ENCODE data around the gene ARID4A.
"Not testable (repeated sequence)": the region's sequence is repeated elsewhere in the genome, so short reads cannot be mapped to it uniquely, and the experiment has no call there.

ARID4A gene

GRCh38 chr14:58296726-58297125, 1.6 kb upstream of the ARID4A start:
- DNase-seq = no peak

- no peak for DNase-seq
Observed at GRCh38 chr14:58297412-58297761, 968 bp upstream of the ARID4A start.

GRCh38 chr14:58297762-58298476, 436 bp upstream of the ARID4A start:
- peak; percentile 95 for DNase-seq

- DNase-seq = no peak
Observed at GRCh38 chr14:58299401-58300330, 1.3 kb downstream of the ARID4A start.

- DNase-seq = no peak
Observed at GRCh38 chr14:58301416-58301815, 3.1 kb downstream of the ARID4A start.

- DNase-seq = no peak
Observed at GRCh38 chr14:58305730-58306129, 7.4 kb downstream of the ARID4A start.

- DNase-seq = no peak
Observed at GRCh38 chr14:58307597-58308316, 9.4 kb downstream of the ARID4A start.

- DNase-seq = no peak
Observed at GRCh38 chr14:58309086-58309485, 10.7 kb downstream of the ARID4A start.

GRCh38 chr14:58313699-58314098, 15.3 kb downstream of the ARID4A start:
- no peak for DNase-seq

- no peak for DNase-seq
Observed at GRCh38 chr14:58315606-58316005, 17.3 kb downstream of the ARID4A start.

- DNase-seq = no peak
Observed at GRCh38 chr14:58327019-58327418, 28.7 kb downstream of the ARID4A start.

- DNase-seq = peak; percentile 66
Observed at GRCh38 chr14:58331111-58331510, 32.8 kb downstream of the ARID4A start.

GRCh38 chr14:58332561-58332960, 34.2 kb downstream of the ARID4A start:
- no peak for DNase-seq

- DNase-seq = not testable (repeated sequence)
Observed at GRCh38 chr14:58339666-58340065, 41.3 kb downstream of the ARID4A start.

GRCh38 chr14:58341152-58341748, 42.9 kb downstream of the ARID4A start:
- DNase-seq = no peak

GRCh38 chr14:58343535-58343934, 45.2 kb downstream of the ARID4A start:
- DNase-seq = not testable (repeated sequence)

GRCh38 chr14:58353516-58354299, 55.4 kb downstream of the ARID4A start:
- DNase-seq = no peak

- no peak for DNase-seq
Observed at GRCh38 chr14:58354808-58355207, 56.5 kb downstream of the ARID4A start.

- no peak for DNase-seq
Observed at GRCh38 chr14:58356268-58356667, 57.9 kb downstream of the ARID4A start.

GRCh38 chr14:58362272-58362671, 63.9 kb downstream of the ARID4A start:
- not testable (repeated sequence) for DNase-seq

GRCh38 chr14:58362798-58363412, 64.5 kb downstream of the ARID4A start:
- DNase-seq = no peak

- no peak for DNase-seq
Observed at GRCh38 chr14:58364316-58364715, 66.0 kb downstream of the ARID4A start.

Data from activated CD4-positive, CD25-positive, alpha-beta regulatory T cell treated with anti-CD3 and anti-CD28 coated beads, Interleukin-2, amount 50 U/mL, for 72 hours (primary cell).